K562 (cell line): ENCODE measurements around the gene PRICKLE3. TPM values are rescaled to one million over a fixed set of nuclear protein-coding genes. Genes with fewer than 3 reads are reported as not detected.

Experiments used
- CTCFL ChIP-seq: IDR thresholded peaks from 2 replicates; pipeline ENCODE4 v1.6.1; 2011; ENCODE audit warnings: borderline replicate concordance, low read depth, mild to moderate bottlenecking, moderate library complexity, low read length; ENCODE audit not compliant: insufficient read depth, poor library complexity, severe bottlenecking
- DPF2 ChIP-seq: fragments of 450-650 bp; IDR thresholded peaks from 2 replicates; pipeline ENCODE4 v1.6.1; 2016
- EGR1 ChIP-seq: fragments of 450-650 bp; conservative IDR thresholded peaks from 2 replicates; pipeline ENCODE4 v1.6.1; 2017; ENCODE audit warnings: mild to moderate bottlenecking
- HDAC1 ChIP-seq, 2 experiments: fragments of 450-650 bp; IDR thresholded peaks; 2 replicates each; pipeline ENCODE4 v1.6.1; 2016 to 2017; ENCODE audit warnings: inconsistent platforms in 1 of 2, mild to moderate bottlenecking in 1 of 2, moderate library complexity in 1 of 2
- HOMEZ ChIP-seq: fragments of 250-450 bp; sonication (Bioruptor Pico); IDR thresholded peaks from 2 replicates; pipeline ENCODE4 v1.4.0; 2020; ENCODE audit warnings: mild to moderate bottlenecking, moderate library complexity
- KAT8 ChIP-seq: fragments of 450-650 bp; IDR thresholded peaks from 2 replicates; pipeline ENCODE4 v1.6.1; 2016; ENCODE audit warnings: low read depth, mild to moderate bottlenecking
- MNT ChIP-seq, 2 experiments: fragments of 450-650 bp; conservative IDR thresholded peaks; 2 replicates each; pipeline ENCODE4 v1.6.1; 2017; ENCODE audit warnings: mild to moderate bottlenecking in 2 of 2, moderate library complexity in 2 of 2
- NFE2 ChIP-seq: IDR thresholded peaks from 2 replicates; pipeline ENCODE4 v1.6.1; 2014; ENCODE audit warnings: antibody characterized with exemption, low read depth
- NRF1 ChIP-seq, 2 experiments: fragments of 450-650 bp; IDR thresholded peaks in 1 of 2; conservative IDR thresholded peaks in 1 of 2; 2 replicates each; pipeline ENCODE4 v1.6.1; 2014; ENCODE audit warnings: mild to moderate bottlenecking in 2 of 2
- PHB ChIP-seq: fragments of 250-450 bp; sonication (Bioruptor Pico); IDR thresholded peaks from 2 replicates; pipeline ENCODE4 v1.5.0; 2021
- SMAD2 ChIP-seq: fragments of 150-350 bp; IDR thresholded peaks from 2 replicates; pipeline ENCODE4 v1.6.1; 2014; ENCODE audit warnings: low read depth, mild to moderate bottlenecking, low read length
- SNAPC5 ChIP-seq: fragments of 250-450 bp; sonication (Bioruptor Pico); IDR thresholded peaks from 2 replicates; pipeline ENCODE4 v1.8.0; 2021; ENCODE audit warnings: moderate library complexity, mild to moderate bottlenecking, inconsistent platforms
- SREBF1 ChIP-seq: fragments of 150-350 bp; IDR thresholded peaks from 2 replicates; pipeline ENCODE4 v1.6.1; 2014; ENCODE audit warnings: antibody characterized with exemption, low read depth, low read length, borderline replicate concordance
- ZBED1 ChIP-seq: IDR thresholded peaks from 2 replicates; pipeline ENCODE4 v1.6.1; 2014
- ZNF143 ChIP-seq: sonication (generic); formaldehyde crosslinking; IDR thresholded peaks from 2 replicates; pipeline ENCODE4 v1.9.0; 2022; ENCODE audit warnings: mild to moderate bottlenecking, missing genetic modification reagents
- polyA plus RNA-seq, 8 experiments: library from polyadenylated mRNA; depleted of rRNA in 4 of 8; stranded (reverse) in 5 of 8; unstranded in 3 of 8; fragments of >200 nt; fragmentation: Nextera tagmentation in 2 of 8; fragmentation: Illumina TruSeq in 1 of 8; extraction: Ambion mirVana in 2 of 8; extraction: Trizol in 1 of 8; gene quantifications; 2 replicates each; pipeline versions ENCODE4 v1.2.1 to v1.2.3, GENCODE V29; 2011 to 2014; ENCODE audit warnings: inconsistent platforms in 1 of 8, missing spikeins in 1 of 8
- total RNA-seq, 7 experiments: library from RNA; depleted of rRNA in 6 of 7; stranded (reverse); fragments of >200 nt in 6 of 7; fragmentation: Illumina TruSeq in 2 of 7; extraction: Trizol in 2 of 7; gene quantifications; 2 replicates each; pipeline versions ENCODE4 v1.2.1 to v1.2.3, GENCODE V29; 2011 to 2021; ENCODE audit warnings: low replicate concordance in 1 of 7
- TF ChIP-seq, protein P1 (sequence below): sonication (generic); formaldehyde crosslinking; IDR thresholded peaks from 2 replicates; pipeline ENCODE4 v1.8.0; 2022; ENCODE audit warnings: mild to moderate bottlenecking, low read depth, missing genetic modification reagents
- TF ChIP-seq, protein P2 (sequence below): IDR thresholded peaks from 2 replicates; pipeline ENCODE4 v1.6.1; 2014; ENCODE audit warnings: antibody characterized with exemption
- TF ChIP-seq, protein P3 (sequence below): fragments of 250-450 bp; sonication (Bioruptor Pico); IDR thresholded peaks from 2 replicates; pipeline ENCODE4 v1.4.0; 2020; ENCODE audit warnings: borderline replicate concordance

Gene PRICKLE3
- total and polyA plus RNA-seq, 9 of the 15 experiments (the other 6 are each of a cell fraction or from before 2014, with no cell fraction given) = 1.1 to 44.3 (median 14.0) TPM

DNA sequence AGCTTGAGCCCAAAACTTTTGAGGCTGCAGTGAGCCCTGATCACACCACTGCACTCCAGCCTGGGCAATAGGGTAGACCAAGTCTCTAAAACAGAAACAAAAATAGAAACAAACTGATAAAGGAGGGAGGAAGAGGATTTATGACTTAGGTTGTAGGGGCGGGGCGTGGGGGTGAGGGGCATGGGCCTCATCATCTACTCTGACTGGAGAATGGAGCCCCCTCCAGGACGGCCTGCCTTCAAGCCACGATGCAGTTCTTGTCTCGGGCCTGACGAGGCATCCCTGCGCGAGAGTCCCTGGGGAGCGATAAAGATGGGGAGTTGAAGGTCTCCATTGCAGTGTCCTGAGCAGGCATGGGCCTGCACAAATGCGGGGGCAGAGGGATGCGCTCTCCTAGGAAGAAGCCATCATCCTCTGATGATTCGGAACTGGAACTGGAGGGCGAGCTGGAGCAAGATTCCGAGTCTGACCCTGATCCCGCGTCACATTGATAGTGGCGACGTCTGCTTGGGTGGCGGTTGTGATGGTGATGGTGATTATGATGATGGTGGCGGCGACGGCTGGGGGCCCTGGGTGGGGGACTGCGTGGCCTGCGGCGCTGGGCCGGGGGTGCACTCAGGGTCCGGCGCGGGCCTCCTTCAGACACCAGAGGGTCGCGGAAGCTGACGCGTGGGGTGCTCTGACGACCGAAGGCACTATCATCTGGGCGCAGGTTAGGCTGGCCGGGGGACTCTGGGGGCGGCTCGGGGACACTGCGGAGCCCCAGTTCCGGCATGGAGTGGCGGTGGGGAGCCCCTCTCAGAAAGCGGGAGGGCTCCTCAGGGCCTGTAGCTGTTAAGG lies 10.5 kb downstream of the PRICKLE3 start (continued):
- no peak for TF ChIP-seq ZBED1
- TF ChIP-seq NRF1 (conservative IDR thresholded peaks at IDR 0.05 in 1 of 2, IDR thresholded peaks at IDR 0.05 in 1 of 2) = peak; percentile 24 to 30; a peak in 1 of 4 replicates
- no peak for TF ChIP-seq ZNF143 (CRISPR knock-in tag)
- TF ChIP-seq SREBF1 = no peak
- TF ChIP-seq, protein P1, sequence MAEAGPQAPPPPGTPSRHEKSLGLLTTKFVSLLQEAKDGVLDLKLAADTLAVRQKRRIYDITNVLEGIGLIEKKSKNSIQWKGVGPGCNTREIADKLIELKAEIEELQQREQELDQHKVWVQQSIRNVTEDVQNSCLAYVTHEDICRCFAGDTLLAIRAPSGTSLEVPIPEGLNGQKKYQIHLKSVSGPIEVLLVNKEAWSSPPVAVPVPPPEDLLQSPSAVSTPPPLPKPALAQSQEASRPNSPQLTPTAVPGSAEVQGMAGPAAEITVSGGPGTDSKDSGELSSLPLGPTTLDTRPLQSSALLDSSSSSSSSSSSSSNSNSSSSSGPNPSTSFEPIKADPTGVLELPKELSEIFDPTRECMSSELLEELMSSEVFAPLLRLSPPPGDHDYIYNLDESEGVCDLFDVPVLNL = no peak
- TF ChIP-seq, protein P2, sequence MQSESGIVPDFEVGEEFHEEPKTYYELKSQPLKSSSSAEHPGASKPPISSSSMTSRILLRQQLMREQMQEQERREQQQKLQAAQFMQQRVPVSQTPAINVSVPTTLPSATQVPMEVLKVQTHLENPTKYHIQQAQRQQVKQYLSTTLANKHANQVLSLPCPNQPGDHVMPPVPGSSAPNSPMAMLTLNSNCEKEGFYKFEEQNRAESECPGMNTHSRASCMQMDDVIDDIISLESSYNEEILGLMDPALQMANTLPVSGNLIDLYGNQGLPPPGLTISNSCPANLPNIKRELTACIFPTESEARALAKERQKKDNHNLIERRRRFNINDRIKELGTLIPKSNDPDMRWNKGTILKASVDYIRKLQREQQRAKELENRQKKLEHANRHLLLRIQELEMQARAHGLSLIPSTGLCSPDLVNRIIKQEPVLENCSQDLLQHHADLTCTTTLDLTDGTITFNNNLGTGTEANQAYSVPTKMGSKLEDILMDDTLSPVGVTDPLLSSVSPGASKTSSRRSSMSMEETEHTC = no peak
- no peak for TF ChIP-seq SNAPC5 (CRISPR knock-in tag)
- no peak for TF ChIP-seq SMAD2
- TF ChIP-seq DPF2 = no peak
- TF ChIP-seq EGR1 = peak; percentile 36
- TF ChIP-seq MNT (conservative IDR thresholded peaks at IDR 0.05) = 0 out of 4 replicates have a peak, but pooled peaks of 1 of the 2 experiments have one; percentile 3
- TF ChIP-seq, protein P3, sequence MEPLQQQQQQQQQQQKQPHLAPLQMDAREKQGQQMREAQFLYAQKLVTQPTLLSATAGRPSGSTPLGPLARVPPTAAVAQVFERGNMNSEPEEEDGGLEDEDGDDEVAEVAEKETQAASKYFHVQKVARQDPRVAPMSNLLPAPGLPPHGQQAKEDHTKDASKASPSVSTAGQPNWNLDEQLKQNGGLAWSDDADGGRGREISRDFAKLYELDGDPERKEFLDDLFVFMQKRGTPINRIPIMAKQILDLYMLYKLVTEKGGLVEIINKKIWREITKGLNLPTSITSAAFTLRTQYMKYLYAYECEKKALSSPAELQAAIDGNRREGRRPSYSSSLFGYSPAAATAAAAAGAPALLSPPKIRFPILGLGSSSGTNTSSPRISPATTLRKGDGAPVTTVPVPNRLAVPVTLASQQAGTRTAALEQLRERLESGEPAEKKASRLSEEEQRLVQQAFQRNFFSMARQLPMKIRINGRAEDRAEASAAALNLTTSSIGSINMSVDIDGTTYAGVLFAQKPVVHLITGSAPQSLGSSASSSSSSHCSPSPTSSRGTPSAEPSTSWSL (CRISPR knock-in tag) = no peak
- no peak for TF ChIP-seq PHB
- no peak for TF ChIP-seq HOMEZ (CRISPR knock-in tag)
- TF ChIP-seq KAT8 = no peak
- TF ChIP-seq HDAC1 (IDR thresholded peaks at IDR 0.05) = no peak
- no peak for TF ChIP-seq NFE2
- peak; percentile 42 for TF ChIP-seq CTCFL
